GM18498 (cell line): Measurements from ENCODE around the gene CDC42BPA.

Experiments used
- ATAC-seq: cut with Tn5 transposase; IDR thresholded peaks from one replicate; pipeline ENCODE4 v1.9.1; 2021; ENCODE audit warnings: mild to moderate bottlenecking, moderate library complexity; ENCODE audit not compliant: unreplicated experiment

Gene CDC42BPA

GRCh38 chr1:226982451-226983177 is 335.7 kb downstream of the CDC42BPA start:
- ATAC-seq = no peak

DNA sequence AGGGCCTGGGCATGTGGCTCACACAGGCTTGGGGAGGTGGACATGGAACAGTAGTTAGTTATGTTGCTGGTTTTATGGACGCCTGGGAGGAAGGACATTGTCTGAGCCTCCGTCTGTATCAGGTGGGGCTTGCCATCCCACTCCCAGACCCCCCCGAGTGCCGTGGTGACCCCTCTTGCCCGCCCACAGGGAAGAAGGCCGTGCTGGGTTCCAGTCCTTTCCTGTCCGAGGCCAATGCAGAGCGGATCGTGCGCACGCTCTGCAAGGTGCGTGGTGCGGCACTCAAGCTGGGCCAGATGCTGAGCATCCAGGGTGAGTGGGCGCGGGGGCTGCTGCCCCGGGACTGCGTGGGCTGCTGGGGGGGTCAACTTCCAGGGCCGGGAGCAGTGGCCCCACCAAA is 336.5 kb downstream of the CDC42BPA start:
- ATAC-seq = no peak

DNA sequence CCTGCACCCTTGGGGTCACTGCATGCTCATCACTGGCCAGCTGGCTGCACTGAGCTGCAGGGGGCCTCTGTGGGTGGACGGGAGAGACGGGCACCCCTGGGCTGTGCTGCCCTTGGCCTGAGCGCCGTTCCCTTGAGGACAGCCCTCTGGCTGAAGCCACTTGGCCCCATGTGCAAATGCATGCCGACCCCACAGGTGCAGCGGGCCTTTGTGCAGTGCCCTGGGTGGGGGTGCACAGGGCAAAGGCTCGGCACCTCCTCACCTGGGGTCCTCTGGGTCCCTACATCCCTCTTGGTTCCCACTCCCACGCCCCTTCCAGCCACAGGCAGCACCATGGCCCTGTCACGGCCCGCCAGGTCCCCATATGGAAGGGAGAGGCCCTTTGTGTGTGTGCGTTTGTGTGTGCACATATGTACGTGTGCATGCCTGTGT is 336.9 kb downstream of the CDC42BPA start:
- ATAC-seq = no peak

DNA sequence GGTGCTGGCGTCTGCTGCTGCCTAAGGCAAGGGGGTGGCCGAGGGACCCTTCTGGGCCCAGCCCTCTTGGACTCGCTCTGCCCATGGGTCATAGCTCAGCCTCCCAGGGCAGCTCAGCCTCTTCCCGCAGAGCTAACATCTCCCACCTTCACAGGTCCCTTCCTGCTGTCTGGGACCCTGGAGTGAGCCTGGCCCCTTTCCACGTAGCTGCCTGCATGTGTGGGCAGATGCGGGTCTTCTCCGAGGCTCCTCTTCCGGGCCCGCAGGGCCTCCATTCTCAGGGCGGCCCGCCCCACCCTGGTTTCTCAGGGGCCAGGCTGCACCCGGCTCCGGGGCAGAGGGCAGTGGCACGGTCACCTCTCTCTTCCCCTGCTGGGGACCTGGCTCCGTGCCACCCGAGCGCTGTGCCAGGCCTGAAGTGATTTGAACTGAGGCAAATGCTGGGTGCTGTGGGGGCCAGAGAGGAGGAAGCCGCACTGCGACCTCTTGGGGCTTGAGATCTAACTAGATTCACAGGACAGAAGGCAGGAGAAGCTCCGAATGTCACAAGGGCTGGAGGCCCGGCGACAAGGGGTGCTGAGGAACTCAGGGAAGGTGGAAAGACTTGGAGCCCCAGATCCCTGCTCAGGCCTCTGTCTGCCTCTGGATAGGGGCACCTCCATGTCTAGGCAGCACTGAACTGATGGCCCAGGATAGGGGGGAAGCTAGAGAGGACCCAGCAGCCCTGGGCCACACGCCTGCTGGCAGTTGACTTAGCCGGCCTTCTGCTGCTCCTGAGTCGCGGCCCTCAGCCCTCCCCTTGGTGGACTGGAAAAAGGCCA is 337.5 kb downstream of the CDC42BPA start:
- no peak for ATAC-seq

DNA sequence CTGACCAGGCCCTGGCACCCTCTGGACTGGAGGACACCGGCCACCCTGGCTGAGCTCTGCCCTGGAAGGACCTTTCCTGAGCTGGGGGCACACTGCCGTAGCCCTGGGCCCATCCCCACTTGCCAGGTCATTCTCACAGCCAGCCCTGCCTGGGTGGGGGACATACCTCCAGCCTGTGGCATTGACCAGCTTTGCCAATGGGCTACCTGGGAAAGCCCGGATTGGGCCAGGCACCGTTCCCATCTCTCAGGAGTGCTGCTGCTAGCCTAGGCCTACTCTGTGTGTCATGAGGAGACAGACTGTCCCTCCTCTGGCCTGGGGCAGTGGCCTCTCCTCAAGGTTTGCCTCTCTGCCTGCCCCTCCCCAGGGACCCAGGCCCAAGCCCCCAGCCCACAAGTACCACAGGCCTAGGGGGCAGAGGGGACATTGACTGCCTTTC is 338.2 kb downstream of the CDC42BPA start:
- no peak for ATAC-seq

DNA sequence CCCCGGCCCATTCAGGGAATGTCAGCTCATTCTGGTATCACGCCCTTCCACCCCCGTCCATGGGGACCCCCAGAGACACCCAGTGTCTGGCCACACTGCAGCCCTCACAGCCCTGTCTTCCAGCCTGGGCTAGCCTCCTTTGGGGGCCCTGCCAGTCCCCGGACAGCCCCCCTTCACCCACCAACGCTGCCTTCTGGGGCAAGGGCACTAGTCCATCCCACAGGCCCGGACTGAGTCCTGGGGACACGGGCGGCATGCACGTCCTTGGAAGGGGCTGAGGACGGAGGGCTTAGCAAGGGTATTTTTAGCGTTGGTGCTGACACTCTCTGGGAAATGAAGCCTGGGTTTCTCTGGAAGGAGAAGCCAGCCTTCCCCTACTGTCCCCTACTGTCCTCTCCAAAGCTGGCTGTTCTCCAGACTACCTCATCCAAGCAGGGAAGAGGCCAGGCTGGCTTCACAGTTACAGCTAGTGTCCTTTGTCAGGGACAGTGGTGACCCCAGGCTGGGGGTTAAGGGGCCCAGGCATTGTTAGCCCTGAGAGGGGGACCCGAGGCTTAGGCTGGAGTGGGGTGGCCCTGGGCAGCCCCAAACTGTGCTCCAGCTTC is 338.7 kb downstream of the CDC42BPA start:
- no peak for ATAC-seq

DNA sequence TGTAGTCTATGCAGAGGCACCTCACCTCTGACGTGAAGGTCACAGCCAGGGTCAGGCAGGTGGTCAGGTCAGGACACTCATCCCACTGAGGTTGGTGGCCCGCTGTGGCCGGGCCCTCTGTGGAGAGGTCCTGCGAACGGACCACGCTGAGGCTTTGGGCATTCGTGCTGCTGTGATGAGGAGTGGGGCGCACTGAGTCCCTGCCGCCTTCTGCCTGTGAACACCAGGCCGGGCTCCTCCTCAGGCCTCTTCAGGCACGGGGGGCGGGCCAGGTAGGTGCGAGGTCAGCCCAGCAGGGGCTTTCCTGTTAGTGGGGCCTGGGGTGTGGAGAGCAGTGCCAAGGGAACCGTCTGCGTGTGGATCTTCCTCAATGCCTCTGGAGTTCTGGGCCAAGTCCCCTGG is 339.2 kb downstream of the CDC42BPA start:
- no peak for ATAC-seq

DNA sequence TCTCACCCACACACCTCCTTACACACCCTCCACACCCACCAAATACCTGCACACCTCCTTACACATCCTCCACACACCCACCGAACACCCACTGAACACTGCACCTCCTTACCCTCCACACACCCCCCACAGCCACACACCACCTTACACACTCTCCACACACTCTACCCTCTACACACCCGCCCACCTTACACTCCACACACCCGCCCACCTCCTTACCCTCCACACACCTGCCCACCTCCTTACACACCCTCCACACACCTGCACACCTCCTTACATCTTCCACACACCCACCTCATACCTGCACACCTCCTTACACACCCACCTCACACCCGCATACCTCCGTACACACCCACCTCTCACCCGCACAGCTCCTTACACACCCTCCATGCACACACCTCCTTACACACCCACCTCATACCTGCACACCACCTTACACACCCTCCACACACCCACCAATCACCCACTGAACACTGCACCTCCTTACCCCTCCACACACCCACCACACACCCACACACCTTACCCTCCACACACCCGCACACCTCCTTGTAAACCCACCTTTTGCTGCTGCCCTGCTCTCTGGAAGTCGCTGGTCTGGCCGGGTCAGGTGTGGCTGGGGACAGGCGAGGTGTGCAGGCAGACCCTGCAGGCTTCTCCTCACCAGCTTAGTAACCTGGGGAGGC is 339.7 kb downstream of the CDC42BPA start:
- ATAC-seq = no peak

GRCh38 chr1:226977643-226978431 is 340.5 kb downstream of the CDC42BPA start:
- ATAC-seq = no peak

GRCh38 chr1:226976978-226977642 is 341.2 kb downstream of the CDC42BPA start:
- no peak for ATAC-seq

- no peak for ATAC-seq
These were observed 341.9 kb downstream of the CDC42BPA start for GRCh38 chr1:226976276-226976977.

DNA sequence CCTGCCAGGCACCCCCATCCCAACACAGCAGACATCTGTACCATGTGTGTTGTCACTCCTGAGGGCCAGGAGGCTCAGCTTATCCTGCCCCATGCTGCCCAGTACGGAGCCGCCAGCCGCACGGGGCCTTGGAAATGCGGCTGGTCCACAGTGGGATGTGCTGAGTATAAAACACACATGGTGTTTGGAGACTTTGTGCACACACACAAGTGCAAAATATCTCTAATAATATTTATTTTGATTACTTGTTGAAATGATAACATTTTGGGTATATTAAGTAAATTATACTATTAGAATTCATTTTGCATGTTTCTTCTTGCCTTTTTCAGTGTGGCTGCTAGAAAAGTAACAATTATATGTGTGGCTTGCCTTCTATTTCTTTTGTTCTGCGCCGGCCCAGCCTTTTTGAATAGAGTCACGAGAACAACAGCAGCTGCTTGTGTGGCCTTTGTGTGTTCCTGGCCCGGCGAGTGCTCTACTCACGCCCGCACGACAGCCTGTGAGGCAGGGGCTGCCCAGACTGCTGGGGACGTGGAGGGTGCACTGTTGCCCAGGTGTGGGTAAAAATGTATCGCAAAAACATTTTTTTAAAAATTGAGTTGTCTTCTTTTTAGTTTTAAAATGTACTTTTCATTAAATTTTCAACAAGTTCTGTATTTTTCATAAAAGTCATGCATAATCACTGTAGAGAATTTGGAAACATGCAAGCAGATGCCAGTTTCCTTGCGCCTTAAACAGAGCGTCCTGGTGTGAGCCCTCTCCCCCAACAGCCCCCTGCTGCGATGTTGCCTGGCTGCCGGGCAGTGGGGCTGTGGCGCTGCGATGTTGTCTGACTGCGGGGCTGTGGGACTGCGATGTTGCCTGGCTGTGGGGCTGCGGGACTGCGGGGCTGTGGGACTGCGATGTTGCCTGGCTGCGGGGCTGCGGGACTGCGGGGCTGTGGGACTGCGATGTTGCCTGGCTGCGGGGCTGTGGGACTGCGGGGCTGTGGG is 342.7 kb downstream of the CDC42BPA start:
- ATAC-seq = no peak

DNA sequence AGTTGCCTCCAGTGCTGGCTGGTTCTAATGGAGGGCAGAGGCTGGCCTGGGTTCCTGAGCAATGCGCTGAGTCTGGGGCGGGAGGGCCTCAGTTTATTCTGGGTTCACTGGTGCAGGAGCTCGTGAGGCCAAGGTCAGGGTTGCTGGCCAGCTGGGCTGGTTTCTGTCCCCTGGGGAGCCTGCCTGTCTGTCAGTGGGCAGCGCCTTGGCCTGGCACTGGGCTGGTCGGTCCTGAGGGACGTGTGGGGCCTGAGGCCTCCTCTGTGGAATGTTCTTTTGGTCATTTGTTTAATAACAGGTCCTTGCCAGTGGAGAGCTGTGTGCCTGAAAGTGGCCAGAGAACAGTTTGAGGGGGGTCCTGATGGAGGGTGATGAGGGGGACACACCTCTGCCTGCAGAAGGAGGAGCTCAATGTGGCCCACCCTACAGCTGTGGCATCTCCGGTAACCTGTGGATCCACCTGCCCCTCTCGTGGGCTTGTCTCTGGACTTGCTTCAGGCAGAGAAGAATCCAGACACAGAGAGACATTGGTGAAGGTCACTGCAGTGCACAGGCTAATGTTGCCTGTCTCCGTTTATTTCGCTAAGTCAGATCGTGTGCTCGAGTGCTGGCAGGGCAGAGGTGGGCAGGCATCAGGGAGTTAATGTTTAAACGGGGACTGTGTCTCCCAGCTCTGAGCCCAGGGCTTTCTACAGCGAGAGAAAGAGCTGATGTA is 343.6 kb downstream of the CDC42BPA start:
- ATAC-seq = no peak

DNA sequence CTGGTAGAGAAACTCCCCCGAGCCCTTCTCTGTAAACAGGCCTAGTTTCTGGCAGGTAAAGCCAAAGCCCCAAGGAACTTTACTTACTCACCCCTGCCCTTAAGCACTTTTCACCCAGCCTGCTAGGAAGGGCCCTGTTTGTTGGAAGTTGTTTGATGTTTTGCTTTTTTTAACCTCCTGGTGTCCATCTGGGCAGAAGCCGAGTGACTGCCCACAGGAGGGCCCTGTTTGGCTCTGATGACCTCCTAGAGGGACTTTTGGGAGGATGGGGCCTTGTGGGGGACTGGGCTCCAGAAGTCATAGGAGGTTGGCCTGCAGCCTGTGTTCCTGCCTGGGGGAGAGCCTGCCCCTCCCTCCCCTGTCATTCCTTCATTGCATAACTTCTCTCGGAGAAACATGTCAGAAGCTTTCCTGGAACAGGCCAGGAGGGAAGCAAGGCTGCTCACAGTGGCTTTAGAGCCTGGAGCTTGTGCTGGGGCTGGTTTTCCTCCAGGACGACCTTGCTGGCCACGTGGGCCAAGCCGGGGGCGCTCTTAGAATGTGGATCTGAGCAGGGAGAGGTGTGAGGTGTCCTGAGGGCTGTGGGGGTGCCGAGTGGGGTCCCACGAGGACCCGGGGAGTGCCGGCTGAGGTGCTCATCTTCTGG is 344.3 kb downstream of the CDC42BPA start:
- ATAC-seq = no peak

- no peak for ATAC-seq
These were observed 344.9 kb downstream of the CDC42BPA start for GRCh38 chr1:226973371-226973897.

- ATAC-seq = no peak
These were observed 345.4 kb downstream of the CDC42BPA start for GRCh38 chr1:226972931-226973330.

GRCh38 chr1:226971765-226972164 is 346.5 kb downstream of the CDC42BPA start:
- ATAC-seq = no peak
